Measurements from ENCODE around the gene RFPL1.

- no peak for TF ChIP-seq POLR2A (IDR thresholded peaks at IDR 0.05)
- no peak for TF ChIP-seq CTCF (IDR thresholded peaks at IDR 0.05)
Measured at GRCh38 chr22:29396126-29396525, 42.3 kb upstream of the RFPL1 start.

All from gastroesophageal sphincter (tissue), 3 donors.